Measurements from ENCODE around the gene PALLD.

GRCh38 chr4:168708108-168708507 is 211.3 kb downstream of the PALLD start:
- TF ChIP-seq CTCF (IDR thresholded peaks at IDR 0.05; ENCODE audit: borderline replicate concordance, extremely low read depth, low read length, poor library complexity, severe bottlenecking) (no peak), EZH2 (IDR thresholded peaks at IDR 0.05; ENCODE audit: borderline replicate concordance, low read depth, low read length, severe bottlenecking) (no peak)
